Upper lobe of left lung (tissue), 4 donors: ENCODE measurements around the gene ZBTB47.

Source experiments
- POLR2A ChIP-seq, 4 donors: fragments of 450-650 bp; IDR thresholded peaks; one replicate each; pipeline ENCODE4 v1.5.1; 2016 to 2017; ENCODE audit warnings: antibody characterized with exemption in 4 of 4, mild to moderate bottlenecking in 2 of 4
- TF ChIP-seq, protein P1 (sequence below), 6 experiments: fragments of 450-650 bp in 4 of 6; fragments of 200-600 bp in 2 of 6; sonication (generic) in 2 of 6; IDR thresholded peaks; one replicate each; pipeline ENCODE4 v1.5.1; 2016 to 2019; ENCODE audit warnings: antibody characterized with exemption in 6 of 6

DNA sequence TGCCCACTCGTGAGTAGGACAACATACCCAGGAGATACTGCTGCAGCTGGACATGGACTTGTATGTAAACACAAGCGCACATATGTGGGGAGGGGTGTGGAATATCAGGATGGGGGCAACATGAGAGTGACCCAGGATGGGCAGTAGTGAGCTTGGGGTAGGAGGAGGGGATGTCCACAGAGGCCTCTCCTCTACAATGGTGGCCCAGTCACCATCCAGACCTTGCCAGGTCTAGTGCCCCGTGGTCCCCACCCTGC is 266 bp upstream of the ZBTB47 start:
- TF ChIP-seq, protein P1, sequence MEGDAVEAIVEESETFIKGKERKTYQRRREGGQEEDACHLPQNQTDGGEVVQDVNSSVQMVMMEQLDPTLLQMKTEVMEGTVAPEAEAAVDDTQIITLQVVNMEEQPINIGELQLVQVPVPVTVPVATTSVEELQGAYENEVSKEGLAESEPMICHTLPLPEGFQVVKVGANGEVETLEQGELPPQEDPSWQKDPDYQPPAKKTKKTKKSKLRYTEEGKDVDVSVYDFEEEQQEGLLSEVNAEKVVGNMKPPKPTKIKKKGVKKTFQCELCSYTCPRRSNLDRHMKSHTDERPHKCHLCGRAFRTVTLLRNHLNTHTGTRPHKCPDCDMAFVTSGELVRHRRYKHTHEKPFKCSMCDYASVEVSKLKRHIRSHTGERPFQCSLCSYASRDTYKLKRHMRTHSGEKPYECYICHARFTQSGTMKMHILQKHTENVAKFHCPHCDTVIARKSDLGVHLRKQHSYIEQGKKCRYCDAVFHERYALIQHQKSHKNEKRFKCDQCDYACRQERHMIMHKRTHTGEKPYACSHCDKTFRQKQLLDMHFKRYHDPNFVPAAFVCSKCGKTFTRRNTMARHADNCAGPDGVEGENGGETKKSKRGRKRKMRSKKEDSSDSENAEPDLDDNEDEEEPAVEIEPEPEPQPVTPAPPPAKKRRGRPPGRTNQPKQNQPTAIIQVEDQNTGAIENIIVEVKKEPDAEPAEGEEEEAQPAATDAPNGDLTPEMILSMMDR (IDR thresholded peaks at IDR 0.05) = no peak
- no peak for TF ChIP-seq POLR2A (IDR thresholded peaks at IDR 0.05)
